ENCODE data around the gene TP53BP1.
A peak's percentile ranks its signal among the peaks of the same experiment; 100 is the strongest.

TP53BP1 gene

DNA sequence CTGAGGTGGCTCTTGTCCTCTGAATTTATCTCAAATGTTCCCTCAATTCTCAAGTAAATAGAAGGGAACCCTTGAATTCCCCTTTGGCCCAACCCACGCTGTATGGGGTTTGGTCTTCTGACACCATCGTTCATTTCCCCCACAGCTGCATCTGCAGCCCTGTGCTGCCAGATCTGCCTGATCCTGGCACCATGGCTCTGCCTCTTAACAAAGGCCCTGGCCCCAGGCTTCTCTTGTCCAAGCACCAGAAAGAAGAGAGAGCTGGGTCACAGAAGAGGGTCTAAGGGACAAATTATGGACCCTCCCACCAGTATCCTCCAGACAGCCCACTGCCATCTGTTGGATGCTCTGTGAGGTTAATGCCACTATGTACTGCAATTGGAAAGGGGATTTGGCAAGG is 26.2 kb upstream of the TP53BP1 start:
- H3K4me3 ChIP-seq (ENCODE audit: insufficient read depth, low read depth, low read length): no peak overlapping the region
- WGBS, 2 experiments: 72 to 73% methylated on average over 2 of the region's 2 CpGs

DNA sequence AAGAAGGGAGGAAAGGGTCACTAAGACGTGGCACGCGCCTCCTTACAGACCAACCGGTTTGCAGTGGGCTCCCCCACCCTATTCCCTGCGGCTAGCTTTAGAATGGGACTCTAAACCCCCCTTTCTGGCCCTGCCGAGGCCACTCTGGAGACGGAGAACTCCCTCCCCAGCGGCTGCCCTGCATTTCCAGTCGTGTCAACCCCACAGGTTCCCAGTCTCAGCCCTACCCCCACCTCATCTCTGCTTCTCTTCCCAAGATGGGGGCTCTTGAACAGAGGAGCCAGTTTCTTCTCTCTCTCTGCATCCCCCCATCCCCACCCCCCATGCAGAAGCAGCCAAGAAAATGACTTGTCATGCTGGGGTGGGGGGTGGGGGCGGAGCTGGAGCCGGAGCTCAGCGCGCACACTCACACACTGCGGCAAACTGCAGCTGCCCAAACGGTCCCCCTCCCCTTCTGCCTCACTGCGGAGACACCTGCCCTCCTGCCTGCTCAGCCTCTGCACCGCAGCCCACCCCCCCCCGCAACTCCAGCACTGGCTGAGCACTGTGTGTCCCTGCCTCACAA is 25.3 kb upstream of the TP53BP1 start:
- H3K27ac ChIP-seq (ENCODE audit: insufficient read depth, low read depth, low read length, poor library complexity, severe bottlenecking): no peak overlapping the region
- peak overlapping the region; percentile 58 for H3K4me3 ChIP-seq (ENCODE audit: insufficient read depth, low read depth, low read length)
- H3K4me1 ChIP-seq (ENCODE audit: control insufficient read depth, insufficient read depth, low read length): peaks cover 46% of the 10 kb centered on the region
- WGBS, 2 experiments: 0 to 1% methylated on average over 18 of the region's 18 CpGs
- peaks cover 22% of the 10 kb centered on the region for H3K36me3 ChIP-seq (ENCODE audit: control insufficient read depth, insufficient read depth, low read length)
- H3K9me3 ChIP-seq (ENCODE audit: control insufficient read depth, low read length): no peaks in the 10 kb centered on the region
- H3K27me3 ChIP-seq (ENCODE audit: control insufficient read depth, insufficient read depth, low read length, poor library complexity, severe bottlenecking): no peaks in the 10 kb centered on the region

More for the DNA sequence above, 26.2 kb upstream of the TP53BP1 start:
- H3K27ac ChIP-seq (ENCODE audit: insufficient read depth, low read depth, low read length, poor library complexity, severe bottlenecking): no peak overlapping the region
- no peaks in the 10 kb centered on the region for H3K27me3 ChIP-seq (ENCODE audit: control insufficient read depth, insufficient read depth, low read length, poor library complexity, severe bottlenecking)
- H3K4me1 ChIP-seq (ENCODE audit: control insufficient read depth, insufficient read depth, low read length): peaks cover 42% of the 10 kb centered on the region
- H3K9me3 ChIP-seq (ENCODE audit: control insufficient read depth, low read length): no peaks in the 10 kb centered on the region
- peaks cover 26% of the 10 kb centered on the region for H3K36me3 ChIP-seq (ENCODE audit: control insufficient read depth, insufficient read depth, low read length)

DNA sequence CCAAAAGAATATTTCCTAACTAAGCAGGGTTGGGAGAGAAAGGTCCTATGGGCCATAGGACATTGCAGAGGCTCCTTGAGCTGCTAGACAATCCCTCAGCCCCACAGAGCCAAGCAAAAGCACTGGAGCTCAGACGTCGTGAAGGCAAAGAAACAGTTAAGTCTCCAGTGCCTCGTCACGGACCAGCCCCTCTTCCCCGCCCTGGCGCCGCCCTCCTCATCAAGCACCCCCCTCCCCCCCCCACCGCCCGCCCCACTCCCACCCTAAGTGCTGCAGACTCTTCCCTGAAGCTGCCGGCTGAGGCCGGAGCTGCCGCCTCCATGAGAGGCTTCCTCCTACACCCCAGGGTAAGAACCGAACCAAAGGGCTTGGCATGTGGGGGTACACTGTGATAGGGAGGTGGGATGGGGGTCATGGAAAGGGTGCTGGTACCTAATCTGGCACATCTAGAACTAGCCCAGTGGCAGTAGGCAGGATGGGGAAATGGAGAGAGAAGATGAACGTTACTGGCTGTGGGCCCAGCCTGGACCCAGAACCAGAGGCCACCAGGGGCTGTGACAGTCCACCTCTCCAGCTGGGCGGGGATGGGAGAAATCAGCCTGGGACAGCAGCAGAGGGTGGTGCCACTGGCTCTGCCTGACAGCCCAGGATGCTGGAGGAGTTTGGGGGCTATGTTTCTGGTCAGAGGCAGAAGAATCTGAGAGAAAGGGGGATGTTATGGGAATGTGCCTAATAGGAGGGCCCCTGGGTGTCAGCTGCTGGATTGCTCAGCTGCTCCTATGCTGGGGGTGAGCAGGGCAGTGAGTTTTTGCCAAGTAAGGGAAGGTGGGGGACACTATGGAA is 24.6 kb upstream of the TP53BP1 start, which contains the start of gene MAP1A:
Gene MAP1A (plus strand): TSS at position 255 of the 843 bp plus-strand sequence. CDS start 3,866 bp downstream, outside the sequence.
- H3K27ac ChIP-seq (ENCODE audit: insufficient read depth, low read depth, low read length, poor library complexity, severe bottlenecking): peak within 1 kb of the TSS; percentile 56
- peaks cover 15% of the 10 kb centered on the region for H3K36me3 ChIP-seq (ENCODE audit: control insufficient read depth, insufficient read depth, low read length)
- no peaks in the 10 kb centered on the region for H3K27me3 ChIP-seq (ENCODE audit: control insufficient read depth, insufficient read depth, low read length, poor library complexity, severe bottlenecking)
- 0 to 2% methylated on average over 10 of the region's 15 CpGs for WGBS, 2 experiments
- peak within 1 kb of the TSS; percentile 58 for H3K4me3 ChIP-seq (ENCODE audit: insufficient read depth, low read depth, low read length)
- no peaks in the 10 kb centered on the region for H3K9me3 ChIP-seq (ENCODE audit: control insufficient read depth, low read length)
- H3K4me1 ChIP-seq (ENCODE audit: control insufficient read depth, insufficient read depth, low read length): peaks cover 46% of the 10 kb centered on the region

DNA sequence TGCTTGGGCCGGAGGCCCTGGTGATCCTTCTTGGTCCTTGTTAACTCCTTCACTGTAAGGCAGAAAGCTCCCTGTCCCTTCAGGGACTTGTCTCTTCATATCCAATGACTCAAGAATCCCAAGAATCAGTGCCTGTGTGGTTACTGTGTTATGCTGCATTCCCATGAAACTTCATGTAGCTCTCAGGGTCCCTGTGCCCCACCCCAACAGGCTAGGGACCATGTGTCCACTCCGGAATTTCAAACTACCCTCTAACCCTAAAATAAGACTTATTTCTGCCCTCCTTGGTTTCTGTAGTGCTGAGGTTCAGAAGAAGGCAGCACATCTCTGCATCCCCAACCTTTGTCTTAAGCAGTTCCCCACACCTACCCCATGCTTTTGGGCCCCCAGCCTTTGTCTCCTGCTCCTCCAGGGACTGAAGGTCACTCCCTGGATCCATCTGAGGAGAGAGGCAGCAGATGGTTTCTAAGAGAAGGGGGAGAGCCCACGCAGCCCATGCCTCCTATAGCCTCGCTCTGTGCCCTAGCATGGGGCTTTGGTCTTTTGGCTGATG is 23.9 kb upstream of the TP53BP1 start:
- H3K27ac ChIP-seq (ENCODE audit: insufficient read depth, low read depth, low read length, poor library complexity, severe bottlenecking): peak overlapping the region; percentile 56
- H3K4me3 ChIP-seq (ENCODE audit: insufficient read depth, low read depth, low read length): peak overlapping the region; percentile 24
- WGBS, 2 experiments: 32 to 36% methylated on average over 4 of the region's 4 CpGs
- H3K27me3 ChIP-seq (ENCODE audit: control insufficient read depth, insufficient read depth, low read length, poor library complexity, severe bottlenecking): no peaks in the 10 kb centered on the region
- peaks cover 46% of the 10 kb centered on the region for H3K4me1 ChIP-seq (ENCODE audit: control insufficient read depth, insufficient read depth, low read length)
- H3K36me3 ChIP-seq (ENCODE audit: control insufficient read depth, insufficient read depth, low read length): peaks cover 8% of the 10 kb centered on the region
- no peaks in the 10 kb centered on the region for H3K9me3 ChIP-seq (ENCODE audit: control insufficient read depth, low read length)

DNA sequence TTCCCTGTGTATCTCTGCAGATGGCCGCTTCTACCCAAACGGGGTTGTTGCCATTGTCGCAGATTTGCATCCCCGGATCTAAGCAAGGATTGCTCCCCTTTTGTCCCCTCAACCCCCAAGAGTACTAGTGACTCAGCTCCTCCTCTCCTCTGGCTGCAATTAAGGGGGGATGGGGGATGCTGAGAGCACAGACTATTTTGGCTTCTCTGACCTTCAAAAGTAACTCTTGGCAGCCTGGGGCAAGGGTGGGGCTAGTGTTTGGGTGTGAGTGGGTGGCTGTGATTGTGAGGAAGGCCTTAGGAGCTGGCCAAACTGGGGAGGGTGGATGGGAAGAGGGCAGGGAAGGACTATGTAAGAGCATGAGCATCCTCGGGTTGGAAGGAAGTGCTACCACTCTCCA is 23.2 kb upstream of the TP53BP1 start:
- no peak overlapping the region for H3K27ac ChIP-seq (ENCODE audit: insufficient read depth, low read depth, low read length, poor library complexity, severe bottlenecking)
- H3K27me3 ChIP-seq (ENCODE audit: control insufficient read depth, insufficient read depth, low read length, poor library complexity, severe bottlenecking): no peaks in the 10 kb centered on the region
- WGBS, 2 experiments: 39 to 41% methylated on average over 5 of the region's 5 CpGs
- H3K36me3 ChIP-seq (ENCODE audit: control insufficient read depth, insufficient read depth, low read length): peaks cover under 1% of the 10 kb centered on the region
- H3K4me3 ChIP-seq (ENCODE audit: insufficient read depth, low read depth, low read length): no peak overlapping the region
- H3K9me3 ChIP-seq (ENCODE audit: control insufficient read depth, low read length): no peaks in the 10 kb centered on the region
- H3K4me1 ChIP-seq (ENCODE audit: control insufficient read depth, insufficient read depth, low read length): peaks cover 52% of the 10 kb centered on the region

DNA sequence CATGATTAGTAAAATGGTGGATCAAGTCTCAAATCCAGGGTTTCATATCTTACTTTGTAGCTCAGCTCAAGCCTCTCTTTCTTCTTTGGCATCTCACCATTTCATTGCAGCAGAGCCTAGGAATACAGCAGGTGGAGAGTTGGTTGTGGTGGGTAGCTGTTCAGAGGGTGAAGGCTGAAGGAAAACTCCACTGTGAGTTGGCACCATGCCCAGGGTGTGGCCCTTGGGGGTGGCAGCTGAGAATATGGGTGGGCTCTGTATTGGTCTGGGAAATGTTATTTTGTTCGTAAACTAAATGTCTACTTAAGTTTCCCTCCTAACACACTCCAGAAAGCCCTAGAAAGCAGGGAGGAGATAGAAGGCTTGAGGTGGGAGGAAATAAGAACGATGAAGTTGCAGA is 22.8 kb upstream of the TP53BP1 start:
- no peak overlapping the region for H3K27ac ChIP-seq (ENCODE audit: insufficient read depth, low read depth, low read length, poor library complexity, severe bottlenecking)

DNA sequence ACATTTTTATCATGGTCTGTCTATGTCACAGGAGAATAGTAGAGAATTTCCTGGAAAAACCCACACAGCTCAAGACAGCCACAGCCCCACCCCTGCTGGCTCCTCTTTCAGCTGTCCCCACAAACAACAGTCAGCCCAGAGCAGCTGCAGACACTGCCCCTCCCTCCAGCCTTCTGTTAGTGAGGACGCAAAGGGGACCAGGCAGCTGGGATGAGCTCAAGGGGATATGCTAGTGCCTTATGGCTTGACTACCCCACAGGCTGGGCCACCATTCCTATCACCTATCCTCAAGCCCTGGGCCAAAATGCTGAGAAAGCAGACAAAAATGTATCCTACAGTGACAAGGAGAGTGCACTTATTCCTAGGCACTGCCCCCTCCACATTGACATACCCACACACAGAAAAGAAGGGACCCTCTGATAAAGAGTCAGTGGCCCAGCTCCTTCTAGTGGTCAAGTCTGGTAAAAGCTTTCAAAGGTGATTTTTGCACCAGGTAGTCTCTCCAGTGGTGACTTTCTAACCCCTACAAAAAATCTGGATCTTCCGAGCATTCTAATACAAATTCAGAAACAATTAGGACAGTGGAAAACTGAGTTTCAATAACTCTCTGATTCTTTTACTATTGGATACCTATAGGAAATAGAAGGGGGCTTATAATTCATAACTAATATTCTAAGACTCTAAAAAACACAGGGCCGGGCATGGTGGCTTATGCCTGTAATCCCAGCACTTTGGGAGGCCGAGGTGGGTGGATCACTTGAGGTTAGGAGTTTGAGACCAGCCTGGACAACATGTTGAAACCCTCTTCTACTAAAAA is 21.5 kb upstream of the TP53BP1 start:
- no peaks in the 10 kb centered on the region for H3K9me3 ChIP-seq (ENCODE audit: control insufficient read depth, low read length)
- no peak overlapping the region for H3K27ac ChIP-seq (ENCODE audit: insufficient read depth, low read depth, low read length, poor library complexity, severe bottlenecking)
- no peaks in the 10 kb centered on the region for H3K36me3 ChIP-seq (ENCODE audit: control insufficient read depth, insufficient read depth, low read length)
- H3K4me3 ChIP-seq (ENCODE audit: insufficient read depth, low read depth, low read length): no peak overlapping the region
- H3K4me1 ChIP-seq (ENCODE audit: control insufficient read depth, insufficient read depth, low read length): peaks cover 44% of the 10 kb centered on the region
- 46 to 52% methylated on average over 4 of the region's 4 CpGs for WGBS, 2 experiments
- no peaks in the 10 kb centered on the region for H3K27me3 ChIP-seq (ENCODE audit: control insufficient read depth, insufficient read depth, low read length, poor library complexity, severe bottlenecking)

More for the DNA sequence above, 22.8 kb upstream of the TP53BP1 start:
- H3K9me3 ChIP-seq (ENCODE audit: control insufficient read depth, low read length): no peaks in the 10 kb centered on the region
- no peaks in the 10 kb centered on the region for H3K27me3 ChIP-seq (ENCODE audit: control insufficient read depth, insufficient read depth, low read length, poor library complexity, severe bottlenecking)
- no peak overlapping the region for H3K4me3 ChIP-seq (ENCODE audit: insufficient read depth, low read depth, low read length)
- peaks cover 52% of the 10 kb centered on the region for H3K4me1 ChIP-seq (ENCODE audit: control insufficient read depth, insufficient read depth, low read length)
- H3K36me3 ChIP-seq (ENCODE audit: control insufficient read depth, insufficient read depth, low read length): no peaks in the 10 kb centered on the region
- WGBS, 2 experiments: 41 to 46% methylated on average over 1 of the region's 2 CpGs

DNA sequence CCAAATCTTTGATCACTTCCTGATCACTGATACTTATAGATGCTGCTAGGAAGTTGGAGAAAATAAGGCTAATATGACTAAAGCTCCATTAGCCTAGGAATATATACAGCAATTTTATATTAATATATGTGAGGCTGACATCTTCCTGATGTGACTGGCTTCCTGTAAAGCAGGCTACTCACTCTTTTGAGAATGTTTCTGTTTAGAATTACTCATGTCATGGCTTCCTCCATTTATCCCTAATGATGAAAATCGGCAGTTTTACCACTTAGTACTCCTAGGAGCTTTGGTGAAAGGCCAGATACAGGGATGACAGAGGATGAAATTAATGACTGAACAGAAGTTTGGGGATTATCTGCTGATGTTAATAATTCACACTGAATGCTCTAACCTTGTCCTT is 20.6 kb upstream of the TP53BP1 start:
- Histone ChIP-seq H3K4me3 (ENCODE audit: insufficient read depth, low read depth, low read length) (no peak overlapping the region), H3K27me3 (ENCODE audit: control insufficient read depth, insufficient read depth, low read length, poor library complexity, severe bottlenecking) (no peaks in the 10 kb centered on the region), H3K4me1 (ENCODE audit: control insufficient read depth, insufficient read depth, low read length) (peaks cover 43% of the 10 kb centered on the region), H3K9me3 (ENCODE audit: control insufficient read depth, low read length) (no peaks in the 10 kb centered on the region), H3K27ac (ENCODE audit: insufficient read depth, low read depth, low read length, poor library complexity, severe bottlenecking) (no peak overlapping the region), H3K36me3 (ENCODE audit: control insufficient read depth, insufficient read depth, low read length) (no peaks in the 10 kb centered on the region)
- 100% methylated on average over 1 of the region's 1 CpG for WGBS, 2 experiments

DNA sequence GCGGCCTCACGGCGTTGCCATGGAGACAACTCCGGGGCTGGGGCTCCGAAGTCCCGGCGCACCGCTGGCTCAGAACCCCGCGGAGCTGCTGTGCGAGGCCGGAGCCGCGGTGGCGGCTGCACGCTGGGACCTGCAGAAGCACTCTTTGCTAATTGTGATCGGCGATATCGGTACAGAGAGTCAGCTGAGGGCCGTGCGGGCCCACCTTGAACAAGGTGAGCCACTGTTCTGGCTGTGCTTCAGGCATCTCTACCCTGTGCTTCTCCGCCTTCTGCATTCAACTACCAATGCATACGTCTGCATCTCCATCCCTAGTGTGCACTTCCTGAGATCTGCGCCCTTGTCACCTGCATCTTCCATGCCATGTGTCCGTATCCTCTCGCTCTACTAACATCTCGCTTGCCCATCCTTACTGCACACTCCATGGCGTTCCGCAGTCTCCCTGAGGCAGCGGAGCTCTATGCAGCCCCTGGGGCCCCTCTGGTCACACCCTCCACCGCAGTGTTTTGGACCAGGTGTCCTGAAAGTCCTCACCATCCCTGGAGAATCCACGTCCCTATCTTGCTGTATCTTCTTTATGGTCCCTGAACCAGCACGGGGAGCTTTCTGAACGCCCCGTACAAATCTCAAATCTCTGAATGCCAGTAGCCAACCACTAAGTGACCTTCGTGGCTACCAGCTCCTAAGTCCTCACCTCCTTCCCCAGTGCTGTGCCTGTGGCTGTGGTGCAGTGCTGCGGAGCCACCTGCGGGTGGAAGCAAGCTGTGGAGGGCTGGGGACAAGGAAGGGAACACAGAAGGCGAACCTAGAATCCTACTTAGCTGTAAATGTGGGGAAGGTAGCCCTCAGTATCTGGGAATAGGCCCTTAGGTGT is 18.3 kb upstream of the TP53BP1 start:
- WGBS, 2 experiments: 7 to 8% methylated on average over 39 of the region's 39 CpGs
- no peaks in the 10 kb centered on the region for H3K27me3 ChIP-seq (ENCODE audit: control insufficient read depth, insufficient read depth, low read length, poor library complexity, severe bottlenecking)
- peak overlapping the region; percentile 66 for H3K4me3 ChIP-seq (ENCODE audit: insufficient read depth, low read depth, low read length)
- no peak overlapping the region for H3K27ac ChIP-seq (ENCODE audit: insufficient read depth, low read depth, low read length, poor library complexity, severe bottlenecking)
- H3K36me3 ChIP-seq (ENCODE audit: control insufficient read depth, insufficient read depth, low read length): no peaks in the 10 kb centered on the region
- peaks cover 30% of the 10 kb centered on the region for H3K4me1 ChIP-seq (ENCODE audit: control insufficient read depth, insufficient read depth, low read length)
- no peaks in the 10 kb centered on the region for H3K9me3 ChIP-seq (ENCODE audit: control insufficient read depth, low read length)

Measured in ectodermal cell (in vitro differentiated cells).